Stimulated activated memory B cell treated with anti-CD40 and anti-IgM and Interleukin-4, amounts not matched to agents 10 μg/mL and 1 μg/mL and 100 μg/mL, for 72 hours (primary cell): ENCODE data around the gene TPD52L2.

Experiments
- ATAC-seq: fragments of 150-1000 bp; cut with Tn5 transposase; 2 replicates; pipeline ENCODE4 v1.10.0; 2021
- H3K27ac Mint-ChIP-seq: one replicate; pipeline ENCODE4 v1.8.0; 2022; ENCODE audit warnings: mild to moderate bottlenecking, mixed read lengths
- H3K27me3 Mint-ChIP-seq: one replicate; pipeline ENCODE4 v1.8.0; 2022; ENCODE audit warnings: mixed read lengths
- H3K36me3 Mint-ChIP-seq: one replicate; pipeline ENCODE4 v1.8.0; 2022; ENCODE audit warnings: mixed read lengths
- H3K4me1 Mint-ChIP-seq: one replicate; pipeline ENCODE4 v1.8.0; 2022; ENCODE audit warnings: mixed read lengths
- H3K4me3 Mint-ChIP-seq: one replicate; pipeline ENCODE4 v1.8.0; 2022; ENCODE audit warnings: mild to moderate bottlenecking, moderate library complexity, mixed read lengths
- H3K9me3 Mint-ChIP-seq: one replicate; pipeline ENCODE4 v1.8.0; 2022; ENCODE audit warnings: mixed read lengths

TPD52L2 gene

GRCh38 chr20:63830841-63831588, 34.1 kb upstream of the TPD52L2 start, which contains the start of gene ZBTB46:
ZBTB46 (minus strand) TSS chr20:63831264; CDS start chr20:63790757, 40,507 bp downstream.
- ATAC-seq: peak; percentile 72
- Mint-ChIP-seq H3K4me3 (peak within 1 kb of the TSS; percentile 83), H3K9me3 (no peaks in the 10 kb centered on the region), H3K27me3 (peaks cover 72% of the 10 kb centered on the region), H3K36me3 (no peaks in the 10 kb centered on the region), H3K27ac (peak within 1 kb of the TSS; percentile 17), H3K4me1 (peaks cover 13% of the 10 kb centered on the region)

- Mint-ChIP-seq H3K27ac (no peak overlapping the region), H3K36me3 (no peaks in the 10 kb centered on the region), H3K4me3 (no peak overlapping the region), H3K27me3 (peaks cover 67% of the 10 kb centered on the region), H3K9me3 (no peaks in the 10 kb centered on the region), H3K4me1 (peaks cover 13% of the 10 kb centered on the region)
- ATAC-seq: no peak
Observed at GRCh38 chr20:63831646-63831992, 33.5 kb upstream of the TPD52L2 start.

GRCh38 chr20:63831993-63832686, 32.9 kb upstream of the TPD52L2 start:
- Mint-ChIP-seq H3K9me3 (no peaks in the 10 kb centered on the region), H3K36me3 (no peaks in the 10 kb centered on the region), H3K27ac (no peak overlapping the region), H3K4me3 (peak overlapping the region; percentile 39), H3K4me1 (peaks cover 16% of the 10 kb centered on the region), H3K27me3 (peaks cover 67% of the 10 kb centered on the region)
- no peak for ATAC-seq

GRCh38 chr20:63833776-63834490, 31.1 kb upstream of the TPD52L2 start:
- Mint-ChIP-seq H3K36me3 (no peaks in the 10 kb centered on the region), H3K9me3 (no peaks in the 10 kb centered on the region), H3K4me3 (no peak overlapping the region), H3K27ac (no peak overlapping the region), H3K27me3 (peaks cover 68% of the 10 kb centered on the region), H3K4me1 (peaks cover 23% of the 10 kb centered on the region)
- no peak for ATAC-seq

- no peak for ATAC-seq
- Mint-ChIP-seq H3K4me1 (peaks cover 19% of the 10 kb centered on the region), H3K27me3 (peaks cover 64% of the 10 kb centered on the region), H3K9me3 (no peaks in the 10 kb centered on the region), H3K27ac (no peak overlapping the region), H3K4me3 (no peak overlapping the region), H3K36me3 (no peaks in the 10 kb centered on the region)
Observed at GRCh38 chr20:63834491-63834880, 30.6 kb upstream of the TPD52L2 start.

- Mint-ChIP-seq H3K36me3 (no peaks in the 10 kb centered on the region), H3K27me3 (peaks cover 64% of the 10 kb centered on the region), H3K4me1 (peaks cover 14% of the 10 kb centered on the region), H3K4me3 (no peak overlapping the region), H3K9me3 (no peaks in the 10 kb centered on the region), H3K27ac (no peak overlapping the region)
- no peak for ATAC-seq
Observed at GRCh38 chr20:63835021-63835858, 29.8 kb upstream of the TPD52L2 start.

GRCh38 chr20:63836458-63837344, 28.4 kb upstream of the TPD52L2 start:
- Mint-ChIP-seq H3K27ac (no peak overlapping the region), H3K9me3 (no peaks in the 10 kb centered on the region), H3K4me1 (peaks cover 19% of the 10 kb centered on the region), H3K36me3 (no peaks in the 10 kb centered on the region), H3K4me3 (no peak overlapping the region), H3K27me3 (peaks cover 74% of the 10 kb centered on the region)
- ATAC-seq: peak; percentile 40

GRCh38 chr20:63837479-63837878, 27.6 kb upstream of the TPD52L2 start:
- H3K36me3 Mint-ChIP-seq: no peaks in the 10 kb centered on the region
- peaks cover 80% of the 10 kb centered on the region for H3K27me3 Mint-ChIP-seq
- no peak overlapping the region for H3K4me3 Mint-ChIP-seq
- peaks cover 27% of the 10 kb centered on the region for H3K4me1 Mint-ChIP-seq
- peak; percentile 28 for ATAC-seq
- no peaks in the 10 kb centered on the region for H3K9me3 Mint-ChIP-seq
- H3K27ac Mint-ChIP-seq: no peak overlapping the region

GRCh38 chr20:63839620-63840019, 25.4 kb upstream of the TPD52L2 start:
- ATAC-seq: no peak
- Mint-ChIP-seq H3K4me3 (no peak overlapping the region), H3K4me1 (peaks cover 37% of the 10 kb centered on the region), H3K27me3 (peaks cover 59% of the 10 kb centered on the region), H3K36me3 (no peaks in the 10 kb centered on the region), H3K9me3 (no peaks in the 10 kb centered on the region), H3K27ac (no peak overlapping the region)

- H3K36me3 Mint-ChIP-seq: no peaks in the 10 kb centered on the region
- ATAC-seq: no peak
- H3K4me1 Mint-ChIP-seq: peaks cover 37% of the 10 kb centered on the region
- no peak overlapping the region for H3K27ac Mint-ChIP-seq
- H3K4me3 Mint-ChIP-seq: peak overlapping the region; percentile 5
- peaks cover 56% of the 10 kb centered on the region for H3K27me3 Mint-ChIP-seq
- no peaks in the 10 kb centered on the region for H3K9me3 Mint-ChIP-seq
Observed at GRCh38 chr20:63840405-63840828, 24.7 kb upstream of the TPD52L2 start.

- H3K36me3 Mint-ChIP-seq: no peaks in the 10 kb centered on the region
- ATAC-seq: peak; percentile 32
- H3K27me3 Mint-ChIP-seq: peaks cover 44% of the 10 kb centered on the region
- no peak overlapping the region for H3K27ac Mint-ChIP-seq
- peaks cover 40% of the 10 kb centered on the region for H3K4me1 Mint-ChIP-seq
- no peak overlapping the region for H3K4me3 Mint-ChIP-seq
- no peaks in the 10 kb centered on the region for H3K9me3 Mint-ChIP-seq
Observed at GRCh38 chr20:63842258-63842657, 22.8 kb upstream of the TPD52L2 start.

- H3K4me3 Mint-ChIP-seq: no peak overlapping the region
- peaks cover 33% of the 10 kb centered on the region for H3K4me1 Mint-ChIP-seq
- ATAC-seq: no peak
- H3K27me3 Mint-ChIP-seq: peaks cover 34% of the 10 kb centered on the region
- no peaks in the 10 kb centered on the region for H3K9me3 Mint-ChIP-seq
- H3K36me3 Mint-ChIP-seq: no peaks in the 10 kb centered on the region
- H3K27ac Mint-ChIP-seq: no peak overlapping the region
Observed at GRCh38 chr20:63843222-63843621, 21.8 kb upstream of the TPD52L2 start.

GRCh38 chr20:63843778-63844177, 21.3 kb upstream of the TPD52L2 start:
- peaks cover 33% of the 10 kb centered on the region for H3K4me1 Mint-ChIP-seq
- no peak for ATAC-seq
- H3K4me3 Mint-ChIP-seq: no peak overlapping the region
- H3K27ac Mint-ChIP-seq: no peak overlapping the region
- H3K27me3 Mint-ChIP-seq: peaks cover 29% of the 10 kb centered on the region
- no peaks in the 10 kb centered on the region for H3K9me3 Mint-ChIP-seq
- no peaks in the 10 kb centered on the region for H3K36me3 Mint-ChIP-seq

- Mint-ChIP-seq H3K36me3 (no peaks in the 10 kb centered on the region), H3K9me3 (no peaks in the 10 kb centered on the region), H3K27ac (no peak overlapping the region), H3K4me3 (no peak overlapping the region), H3K27me3 (peaks cover 27% of the 10 kb centered on the region), H3K4me1 (peaks cover 33% of the 10 kb centered on the region)
- ATAC-seq: peak; percentile 17
Observed at GRCh38 chr20:63844511-63844991, 20.5 kb upstream of the TPD52L2 start.
